GM12878 (cell line): ENCODE measurements around the gene TFF1. TPM values are rescaled to one million over a fixed set of nuclear protein-coding genes. Genes with fewer than 3 reads are reported as not detected.

ENCODE experiments used
- ATAC-seq: fragments of 200-7000 bp; cut with Tn5 transposase; 3 replicates; pipeline ENCODE4 v1.9.1; 2020; ENCODE audit warnings: mild to moderate bottlenecking, moderate library complexity
- BruUV-seq: library from RNA; stranded (reverse); fragments of 400-500 nt; replicated peaks from 2 replicates; lab custom pipeline; 2021; lab: Mats Ljungman, UMichigan
- CTCF ChIA-PET: fragments of 300-600 bp; sonication (Branson Sonifier 250); formaldehyde crosslinking; extraction: SDS; loops from one replicate; lab custom pipeline; 2021; ENCODE audit warnings: inconsistent platforms; lab: Yijun Ruan, JAX
- POLR2A ChIA-PET: fragments of 350-600 bp; formaldehyde crosslinking; extraction: SDS; loops from one replicate; lab custom pipeline; 2021; ENCODE audit warnings: inconsistent platforms; lab: Charles Lee
- RAD21 ChIA-PET: fragments of 300-600 bp; sonication (Branson Sonifier 250); formaldehyde crosslinking; loops from one replicate; lab custom pipeline; 2023; ENCODE audit warnings: antibody characterized with exemption; ENCODE audit not compliant: unreplicated experiment; lab: Charles Lee
- SMC1A ChIA-PET: fragments of 300-600 bp; sonication (Branson Sonifier 250); formaldehyde crosslinking; loops from one replicate; lab custom pipeline; 2023; ENCODE audit not compliant: unreplicated experiment, uncharacterized antibody; lab: Charles Lee
- DNase-seq: peaks from one replicate; pipeline ENCODE4 v3.0.0-alpha.2; 2011; ENCODE audit warnings: low read depth, low spot score
- FAIRE-seq: peaks from 3 replicates; lab custom pipeline; 2011; peaks lifted over from hg19 to GRCh38; lab: Jason Lieb, UNC
- H2AFZ ChIP-seq: 2 replicates; pipeline ENCODE4 v1.6.0; 2011; ENCODE audit warnings: low read depth, low read length, control low read depth; ENCODE audit not compliant: control insufficient read depth
- H3K27ac ChIP-seq: 2 replicates; pipeline ENCODE4 v1.5.1; 2011; ENCODE audit warnings: control low read depth; ENCODE audit not compliant: control insufficient read depth, insufficient read depth
- H3K27me3 ChIP-seq, 2 experiments: replicated peaks in 1 of 2; 2 replicates each; pipeline versions ENCODE4 v1.6.0 to v1.6.1; 2011; ENCODE audit warnings: low read length in 1 of 2; ENCODE audit not compliant: control insufficient read depth in 2 of 2, insufficient read depth in 2 of 2
- H3K36me3 ChIP-seq, 2 experiments: 2 replicates each; pipeline ENCODE4 v1.5.1; 2011; ENCODE audit warnings: low read length in 1 of 2; ENCODE audit not compliant: control insufficient read depth in 2 of 2, insufficient read depth in 2 of 2
- H3K4me1 ChIP-seq: 2 replicates; pipeline ENCODE4 v1.6.1; 2011; ENCODE audit warnings: mild to moderate bottlenecking, low read length, moderate library complexity, mixed read lengths; ENCODE audit not compliant: control insufficient read depth, insufficient read depth
- H3K4me2 ChIP-seq: 2 replicates; pipeline ENCODE4 v1.6.0; 2011; ENCODE audit warnings: control low read depth; ENCODE audit not compliant: control insufficient read depth, insufficient read depth
- H3K4me3 ChIP-seq: fragments of 200-600 bp; sonication (generic); 2 replicates; pipeline ENCODE4 v1.5.1; 2016
- H3K79me2 ChIP-seq: 2 replicates; pipeline ENCODE4 v1.6.0; 2011; ENCODE audit warnings: low read length; ENCODE audit not compliant: control insufficient read depth, insufficient read depth
- H3K9ac ChIP-seq: 2 replicates; pipeline ENCODE4 v1.8.0; 2011; ENCODE audit warnings: low read length, control low read depth, mixed read lengths; ENCODE audit not compliant: control insufficient read depth, insufficient read depth
- H3K9me3 ChIP-seq: replicated peaks from 3 replicates; pipeline ENCODE4 v1.5.1; 2011; ENCODE audit warnings: mild to moderate bottlenecking, low read length; ENCODE audit not compliant: control insufficient read depth, insufficient read depth
- H4K20me1 ChIP-seq: 2 replicates; pipeline ENCODE4 v1.6.0; 2011; ENCODE audit not compliant: control insufficient read depth, insufficient read depth
- CHD4 ChIP-seq: fragments of 200-600 bp; sonication (generic); IDR thresholded peaks from 2 replicates; pipeline ENCODE4 v1.6.1; 2016; ENCODE audit warnings: mild to moderate bottlenecking
- IKZF2 ChIP-seq, 2 experiments: fragments of 450-650 bp; IDR thresholded peaks; 2 replicates each; pipeline ENCODE4 v1.6.1; 2017; ENCODE audit warnings: mild to moderate bottlenecking in 2 of 2, moderate library complexity in 2 of 2
- KLF5 ChIP-seq: fragments of 450-650 bp; IDR thresholded peaks from 2 replicates; pipeline ENCODE4 v1.6.1; 2014; ENCODE audit warnings: mild to moderate bottlenecking; ENCODE audit not compliant: partially characterized antibody
- NRF1 ChIP-seq: conservative IDR thresholded peaks from 2 replicates; pipeline ENCODE4 v1.6.1; 2011; ENCODE audit warnings: mild to moderate bottlenecking, low read depth, low read length, improper control_type of control experiment
- SMAD1 ChIP-seq: fragments of 450-650 bp; IDR thresholded peaks from 2 replicates; pipeline ENCODE4 v1.6.1; 2018; ENCODE audit warnings: mild to moderate bottlenecking, low read depth; ENCODE audit not compliant: partially characterized antibody
- SUPT20H ChIP-seq: IDR thresholded peaks from 2 replicates; pipeline ENCODE4 v1.6.1; 2011; ENCODE audit warnings: low read depth, mild to moderate bottlenecking, low read length, moderate library complexity, borderline replicate concordance; ENCODE audit not compliant: control insufficient read depth
- WGBS: methylation state at CpG from one replicate; pipeline ENCODE4 v1.1.6; 2016; ENCODE audit warnings: low lambda C conversion rate; ENCODE audit not compliant: insufficient replicate concordance, insufficient coverage; ENCODE audit errors: missing lambda C conversion rate; 5-methylcytosine and 5-hydroxymethylcytosine counted together
- in situ Hi-C: fragments of 300-500 bp; cut with MboI; formaldehyde crosslinking; loops from 9 replicates; pipeline ENCODE4 v1.14.3; 2018; ENCODE audit warnings: mixed read lengths
- intact Hi-C: fragments of 100-400 bp; cut with micrococcal nuclease; formaldehyde crosslinking; loops from one replicate; pipeline ENCODE4 v1.14.2; 2022; ENCODE audit not compliant: unreplicated experiment
- polyA plus RNA-seq, 11 experiments: library from polyadenylated mRNA; depleted of rRNA in 4 of 11; unstranded in 6 of 11; stranded (reverse) in 5 of 11; fragments of >200 nt; fragmentation: Nextera tagmentation in 4 of 11; fragmentation: Illumina TruSeq in 1 of 11; extraction: Ambion mirVana in 4 of 11; extraction: Trizol in 1 of 11; gene quantifications; 1 replicate in 1 of 11; 2 replicates in 10 of 11; pipeline versions ENCODE4 v1.2.1 to v1.2.3, GENCODE V29; 2011 to 2016; ENCODE audit warnings: inconsistent platforms in 2 of 11, missing spikeins in 2 of 11, low read depth in 1 of 11
- total RNA-seq, 4 experiments: library from RNA; depleted of rRNA in 3 of 4; stranded (reverse); fragments of >200 nt in 3 of 4; fragmentation: Illumina TruSeq in 1 of 4; extraction: Trizol in 1 of 4; gene quantifications; 2 replicates each; pipeline versions ENCODE4 v1.2.1 to v1.2.3, GENCODE V29; 2013 to 2021
- TF ChIP-seq, protein P1 (sequence below): fragments of 450-650 bp; conservative IDR thresholded peaks from 2 replicates; pipeline ENCODE4 v1.6.1; 2017; ENCODE audit warnings: mild to moderate bottlenecking, moderate library complexity
- TF ChIP-seq, protein P2 (sequence below): fragments of 450-650 bp; IDR thresholded peaks from 2 replicates; pipeline ENCODE4 v1.6.1; 2016; ENCODE audit warnings: mild to moderate bottlenecking, moderate library complexity, borderline replicate concordance
- TF ChIP-seq, protein P3 (sequence below): IDR thresholded peaks from 2 replicates; pipeline ENCODE4 v1.6.1; 2011; ENCODE audit warnings: borderline replicate concordance, low read depth, mild to moderate bottlenecking, moderate library complexity, mixed read lengths, low read length; ENCODE audit not compliant: insufficient read depth; ENCODE audit errors: extremely low read length

The TFF1 gene
- total and polyA plus RNA-seq, 10 of the 15 experiments (the other 5 are each of a cell fraction or from before 2014, with no cell fraction given) = 0.13 TPM; not detected in 9

DNA sequence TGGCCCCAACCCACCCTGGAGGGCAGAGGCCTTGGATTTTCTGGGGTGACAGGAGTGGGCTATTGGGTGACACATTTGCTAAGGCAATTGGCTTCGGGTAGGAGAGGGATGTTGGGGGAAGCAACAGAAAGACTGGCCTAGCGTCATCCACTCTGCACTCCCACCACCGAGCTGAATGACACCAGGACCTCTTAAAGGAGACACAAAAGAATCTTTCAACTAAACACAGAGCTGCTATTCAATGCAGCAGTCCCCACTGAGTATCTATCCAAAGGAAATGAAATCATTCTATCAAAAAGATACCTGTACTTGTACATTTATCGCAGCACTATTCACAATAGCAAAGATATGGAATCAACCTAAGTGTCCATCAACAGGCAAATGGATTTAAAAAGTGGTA lies 21.7 kb downstream of the TFF1 start:
- Histone ChIP-seq H3K4me1 (no peaks in the 10 kb centered on the region), H3K79me2 (no peaks in the 10 kb centered on the region), H3K4me3 (no peak overlapping the region), H3K9me3 (no peaks in the 10 kb centered on the region; the same call in 2 of the 3 replicates), H2AFZ (no peak overlapping the region), H3K27ac (no peak overlapping the region), H4K20me1 (no peaks in the 10 kb centered on the region), H3K27me3 (no peaks in the 10 kb centered on the region), H3K36me3 (no peaks in the 10 kb centered on the region), H3K9ac (no peak overlapping the region), H3K4me2 (no peak overlapping the region)
- DNase-seq = no peak
- no peak for ATAC-seq
- RAD21 ChIA-PET = no interaction called here
- SMC1A ChIA-PET = no interaction called here
- BruUV-seq = no TSS peak
- FAIRE-seq = no peak
- POLR2A ChIA-PET = no interaction called here
- intact Hi-C loops (no loop called here), in situ Hi-C loops (no loop called here)
- no peak for TF ChIP-seq SUPT20H
- CTCF ChIA-PET = no interaction called here
- 40% methylated on average over 4 of the region's 4 CpGs for WGBS

DNA sequence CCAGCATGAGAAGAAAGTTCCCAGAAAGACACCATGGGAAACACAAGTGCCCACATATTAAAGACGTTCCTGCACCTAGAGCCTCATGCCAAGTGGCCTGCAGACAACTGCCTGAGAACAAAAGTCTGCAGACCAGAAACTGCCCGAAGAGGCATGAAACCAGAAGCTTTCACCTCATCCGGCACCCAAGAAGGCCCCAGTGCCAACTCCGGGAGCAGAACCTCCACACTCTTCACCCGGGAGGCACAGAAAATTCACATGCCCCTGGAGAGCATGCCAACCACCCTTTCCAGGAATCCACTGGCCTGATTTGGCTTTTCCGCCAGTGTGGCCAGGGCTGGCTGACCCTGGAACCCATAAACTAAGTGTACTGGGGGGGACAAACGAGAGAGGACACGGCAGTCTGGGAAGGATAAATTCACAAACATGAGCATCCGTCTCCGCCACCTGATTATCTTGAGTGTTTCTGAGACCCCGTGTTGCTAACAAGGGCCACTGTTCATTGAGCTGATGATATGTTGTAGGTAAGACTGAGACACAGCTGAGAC lies 22.3 kb downstream of the TFF1 start:
- no peak for FAIRE-seq
- in situ Hi-C loops (no loop called here), intact Hi-C loops (no loop called here)
- no TSS peak for BruUV-seq
- Histone ChIP-seq H3K4me2 (no peak overlapping the region), H3K4me1 (peaks cover 3% of the 10 kb centered on the region), H3K9ac (no peak overlapping the region), H3K79me2 (no peaks in the 10 kb centered on the region), H4K20me1 (no peaks in the 10 kb centered on the region), H3K36me3 (no peaks in the 10 kb centered on the region), H3K27ac (no peak overlapping the region), H3K9me3 (no peaks in the 10 kb centered on the region; the same call in 2 of the 3 replicates), H3K27me3 (no peaks in the 10 kb centered on the region), H3K4me3 (no peak overlapping the region), H2AFZ (no peak overlapping the region)
- WGBS = 72% methylated on average over 11 of the region's 11 CpGs
- POLR2A ChIA-PET = no interaction called here
- no peak for DNase-seq
- RAD21 ChIA-PET = no interaction called here
- no peak for ATAC-seq
- CTCF ChIA-PET = no interaction called here
- SMC1A ChIA-PET = interaction anchor here (1.1 to 1.3 kb wide), 2 partner anchors 13 to 77 kb away, joined by 3 to 5 read pairs; no protein-coding TSS in a partner anchor
- TF ChIP-seq, protein P1, sequence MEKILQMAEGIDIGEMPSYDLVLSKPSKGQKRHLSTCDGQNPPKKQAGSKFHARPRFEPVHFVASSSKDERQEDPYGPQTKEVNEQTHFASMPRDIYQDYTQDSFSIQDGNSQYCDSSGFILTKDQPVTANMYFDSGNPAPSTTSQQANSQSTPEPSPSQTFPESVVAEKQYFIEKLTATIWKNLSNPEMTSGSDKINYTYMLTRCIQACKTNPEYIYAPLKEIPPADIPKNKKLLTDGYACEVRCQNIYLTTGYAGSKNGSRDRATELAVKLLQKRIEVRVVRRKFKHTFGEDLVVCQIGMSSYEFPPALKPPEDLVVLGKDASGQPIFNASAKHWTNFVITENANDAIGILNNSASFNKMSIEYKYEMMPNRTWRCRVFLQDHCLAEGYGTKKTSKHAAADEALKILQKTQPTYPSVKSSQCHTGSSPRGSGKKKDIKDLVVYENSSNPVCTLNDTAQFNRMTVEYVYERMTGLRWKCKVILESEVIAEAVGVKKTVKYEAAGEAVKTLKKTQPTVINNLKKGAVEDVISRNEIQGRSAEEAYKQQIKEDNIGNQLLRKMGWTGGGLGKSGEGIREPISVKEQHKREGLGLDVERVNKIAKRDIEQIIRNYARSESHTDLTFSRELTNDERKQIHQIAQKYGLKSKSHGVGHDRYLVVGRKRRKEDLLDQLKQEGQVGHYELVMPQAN = no peak
- no peak for TF ChIP-seq IKZF2 (IDR thresholded peaks at IDR 0.05)
- TF ChIP-seq, protein P2, sequence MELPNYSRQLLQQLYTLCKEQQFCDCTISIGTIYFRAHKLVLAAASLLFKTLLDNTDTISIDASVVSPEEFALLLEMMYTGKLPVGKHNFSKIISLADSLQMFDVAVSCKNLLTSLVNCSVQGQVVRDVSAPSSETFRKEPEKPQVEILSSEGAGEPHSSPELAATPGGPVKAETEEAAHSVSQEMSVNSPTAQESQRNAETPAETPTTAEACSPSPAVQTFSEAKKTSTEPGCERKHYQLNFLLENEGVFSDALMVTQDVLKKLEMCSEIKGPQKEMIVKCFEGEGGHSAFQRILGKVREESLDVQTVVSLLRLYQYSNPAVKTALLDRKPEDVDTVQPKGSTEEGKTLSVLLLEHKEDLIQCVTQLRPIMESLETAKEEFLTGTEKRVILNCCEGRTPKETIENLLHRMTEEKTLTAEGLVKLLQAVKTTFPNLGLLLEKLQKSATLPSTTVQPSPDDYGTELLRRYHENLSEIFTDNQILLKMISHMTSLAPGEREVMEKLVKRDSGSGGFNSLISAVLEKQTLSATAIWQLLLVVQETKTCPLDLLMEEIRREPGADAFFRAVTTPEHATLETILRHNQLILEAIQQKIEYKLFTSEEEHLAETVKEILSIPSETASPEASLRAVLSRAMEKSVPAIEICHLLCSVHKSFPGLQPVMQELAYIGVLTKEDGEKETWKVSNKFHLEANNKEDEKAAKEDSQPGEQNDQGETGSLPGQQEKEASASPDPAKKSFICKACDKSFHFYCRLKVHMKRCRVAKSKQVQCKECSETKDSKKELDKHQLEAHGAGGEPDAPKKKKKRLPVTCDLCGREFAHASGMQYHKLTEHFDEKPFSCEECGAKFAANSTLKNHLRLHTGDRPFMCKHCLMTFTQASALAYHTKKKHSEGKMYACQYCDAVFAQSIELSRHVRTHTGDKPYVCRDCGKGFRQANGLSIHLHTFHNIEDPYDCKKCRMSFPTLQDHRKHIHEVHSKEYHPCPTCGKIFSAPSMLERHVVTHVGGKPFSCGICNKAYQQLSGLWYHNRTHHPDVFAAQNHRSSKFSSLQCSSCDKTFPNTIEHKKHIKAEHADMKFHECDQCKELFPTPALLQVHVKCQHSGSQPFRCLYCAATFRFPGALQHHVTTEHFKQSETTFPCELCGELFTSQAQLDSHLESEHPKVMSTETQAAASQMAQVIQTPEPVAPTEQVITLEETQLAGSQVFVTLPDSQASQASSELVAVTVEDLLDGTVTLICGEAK = no peak
- TF ChIP-seq NRF1 = no peak
- no peak for TF ChIP-seq SMAD1
- TF ChIP-seq, protein P3, sequence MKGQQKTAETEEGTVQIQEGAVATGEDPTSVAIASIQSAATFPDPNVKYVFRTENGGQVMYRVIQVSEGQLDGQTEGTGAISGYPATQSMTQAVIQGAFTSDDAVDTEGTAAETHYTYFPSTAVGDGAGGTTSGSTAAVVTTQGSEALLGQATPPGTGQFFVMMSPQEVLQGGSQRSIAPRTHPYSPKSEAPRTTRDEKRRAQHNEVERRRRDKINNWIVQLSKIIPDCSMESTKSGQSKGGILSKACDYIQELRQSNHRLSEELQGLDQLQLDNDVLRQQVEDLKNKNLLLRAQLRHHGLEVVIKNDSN = no peak
- no peak for TF ChIP-seq KLF5
- no peak for TF ChIP-seq CHD4
